DOHH2 (cell line): Measurements from ENCODE around the gene MASP1.

Experiments used
- EZH2phosphoT487 ChIP-seq: fragments of 200-600 bp; sonication (generic); IDR thresholded peaks from 2 replicates; pipeline ENCODE4 v1.6.1; 2017; ENCODE audit warnings: borderline replicate concordance, mild to moderate bottlenecking, antibody characterized with exemption, low read length, moderate library complexity, mixed read lengths
- TF ChIP-seq, protein P1 (sequence below): fragments of 200-600 bp; sonication (generic); IDR thresholded peaks from one replicate; pipeline ENCODE4 v1.5.1; 2014; ENCODE audit warnings: antibody characterized with exemption, mild to moderate bottlenecking, low read depth, low read length; ENCODE audit not compliant: poor library complexity, severe bottlenecking

DNA sequence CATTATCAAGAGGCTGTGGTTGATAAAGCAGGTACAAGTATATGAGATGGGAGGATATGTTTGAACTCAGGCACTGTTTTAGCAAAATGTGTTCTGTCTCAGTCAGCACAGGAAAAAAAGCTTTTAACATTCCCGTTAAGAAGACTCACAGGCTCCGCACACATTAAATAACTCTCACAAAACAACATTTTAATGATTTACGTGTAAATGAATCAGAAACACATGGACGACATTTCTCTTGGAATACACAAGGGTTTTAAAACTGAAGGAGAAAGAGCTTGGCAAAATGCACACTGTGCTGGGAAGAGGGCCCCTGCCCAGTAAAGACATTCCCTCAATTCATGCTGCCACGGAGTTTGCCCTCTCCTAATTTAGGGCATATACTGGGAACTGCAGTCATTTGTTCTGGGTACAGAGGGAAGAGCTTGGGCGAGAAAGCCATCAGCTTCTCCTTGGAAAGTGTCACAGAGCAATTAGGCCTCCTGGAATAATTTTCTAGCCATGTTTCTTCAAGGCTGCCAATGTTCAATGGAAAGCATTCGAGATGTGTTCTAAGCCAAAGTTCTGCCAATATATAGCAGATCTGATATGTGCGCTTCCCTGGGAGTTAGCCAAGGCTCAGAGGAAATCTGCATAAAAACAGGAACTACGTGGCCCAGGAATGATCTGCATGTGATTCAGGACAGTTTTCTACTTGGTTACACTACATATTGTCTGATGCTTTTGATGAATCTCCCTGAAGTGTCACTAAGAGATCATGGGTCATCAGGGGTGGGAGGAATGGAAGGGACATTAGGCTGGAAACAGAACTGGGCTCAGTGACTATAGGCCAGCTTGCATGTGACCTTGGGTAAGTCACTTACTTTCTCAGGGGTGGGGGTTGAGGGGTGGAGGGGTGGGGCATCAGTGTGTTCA, 2.2 kb upstream of the MASP1 start:
- TF ChIP-seq, protein P1, sequence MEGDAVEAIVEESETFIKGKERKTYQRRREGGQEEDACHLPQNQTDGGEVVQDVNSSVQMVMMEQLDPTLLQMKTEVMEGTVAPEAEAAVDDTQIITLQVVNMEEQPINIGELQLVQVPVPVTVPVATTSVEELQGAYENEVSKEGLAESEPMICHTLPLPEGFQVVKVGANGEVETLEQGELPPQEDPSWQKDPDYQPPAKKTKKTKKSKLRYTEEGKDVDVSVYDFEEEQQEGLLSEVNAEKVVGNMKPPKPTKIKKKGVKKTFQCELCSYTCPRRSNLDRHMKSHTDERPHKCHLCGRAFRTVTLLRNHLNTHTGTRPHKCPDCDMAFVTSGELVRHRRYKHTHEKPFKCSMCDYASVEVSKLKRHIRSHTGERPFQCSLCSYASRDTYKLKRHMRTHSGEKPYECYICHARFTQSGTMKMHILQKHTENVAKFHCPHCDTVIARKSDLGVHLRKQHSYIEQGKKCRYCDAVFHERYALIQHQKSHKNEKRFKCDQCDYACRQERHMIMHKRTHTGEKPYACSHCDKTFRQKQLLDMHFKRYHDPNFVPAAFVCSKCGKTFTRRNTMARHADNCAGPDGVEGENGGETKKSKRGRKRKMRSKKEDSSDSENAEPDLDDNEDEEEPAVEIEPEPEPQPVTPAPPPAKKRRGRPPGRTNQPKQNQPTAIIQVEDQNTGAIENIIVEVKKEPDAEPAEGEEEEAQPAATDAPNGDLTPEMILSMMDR: no peak
- TF ChIP-seq EZH2phosphoT487: no peak
